Hematopoietic multipotent progenitor cell treated with erythropoietin and hydrocortisone succinate and interleukin-3 and kit ligand, for 6 days (in vitro differentiated cells): ENCODE results near the gene RPL36.
"Not testable (repeated sequence)": the region's sequence is repeated elsewhere in the genome, so short reads cannot be mapped to it uniquely, and the experiment has no call there.

Experiments
- DNase-seq: peaks from one replicate; pipeline ENCODE4 v3.0.0-alpha.2; 2015

Gene RPL36

GRCh38 chr19:5691822-5692722 is 2.0 kb downstream of the RPL36 start:
- DNase-seq, result peak; percentile 42

DNA sequence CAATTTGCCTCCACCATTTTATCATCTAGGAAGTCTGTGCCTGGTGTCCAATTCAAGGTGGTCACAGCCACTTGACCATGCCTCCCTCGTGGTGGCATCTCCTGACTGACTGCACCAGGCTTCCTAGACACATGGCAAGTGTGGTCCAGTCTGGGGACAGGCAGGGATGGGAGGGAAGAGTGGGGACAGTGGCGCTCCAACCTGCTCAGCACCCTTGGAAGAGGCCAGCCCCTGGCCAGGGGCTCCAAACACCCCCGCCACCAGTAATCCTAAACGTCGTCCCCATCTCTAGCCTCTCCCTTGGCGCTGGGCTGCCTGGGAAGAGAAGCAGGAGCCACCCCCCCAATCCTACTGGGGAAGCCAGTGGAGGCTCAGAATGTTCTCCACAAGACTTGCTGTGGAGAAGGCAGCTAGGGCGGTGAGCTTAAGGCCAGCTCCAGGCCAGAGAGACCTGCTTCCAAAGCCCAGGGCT is 2.7 kb downstream of the RPL36 start:
- DNase-seq, result peak; percentile 34

DNA sequence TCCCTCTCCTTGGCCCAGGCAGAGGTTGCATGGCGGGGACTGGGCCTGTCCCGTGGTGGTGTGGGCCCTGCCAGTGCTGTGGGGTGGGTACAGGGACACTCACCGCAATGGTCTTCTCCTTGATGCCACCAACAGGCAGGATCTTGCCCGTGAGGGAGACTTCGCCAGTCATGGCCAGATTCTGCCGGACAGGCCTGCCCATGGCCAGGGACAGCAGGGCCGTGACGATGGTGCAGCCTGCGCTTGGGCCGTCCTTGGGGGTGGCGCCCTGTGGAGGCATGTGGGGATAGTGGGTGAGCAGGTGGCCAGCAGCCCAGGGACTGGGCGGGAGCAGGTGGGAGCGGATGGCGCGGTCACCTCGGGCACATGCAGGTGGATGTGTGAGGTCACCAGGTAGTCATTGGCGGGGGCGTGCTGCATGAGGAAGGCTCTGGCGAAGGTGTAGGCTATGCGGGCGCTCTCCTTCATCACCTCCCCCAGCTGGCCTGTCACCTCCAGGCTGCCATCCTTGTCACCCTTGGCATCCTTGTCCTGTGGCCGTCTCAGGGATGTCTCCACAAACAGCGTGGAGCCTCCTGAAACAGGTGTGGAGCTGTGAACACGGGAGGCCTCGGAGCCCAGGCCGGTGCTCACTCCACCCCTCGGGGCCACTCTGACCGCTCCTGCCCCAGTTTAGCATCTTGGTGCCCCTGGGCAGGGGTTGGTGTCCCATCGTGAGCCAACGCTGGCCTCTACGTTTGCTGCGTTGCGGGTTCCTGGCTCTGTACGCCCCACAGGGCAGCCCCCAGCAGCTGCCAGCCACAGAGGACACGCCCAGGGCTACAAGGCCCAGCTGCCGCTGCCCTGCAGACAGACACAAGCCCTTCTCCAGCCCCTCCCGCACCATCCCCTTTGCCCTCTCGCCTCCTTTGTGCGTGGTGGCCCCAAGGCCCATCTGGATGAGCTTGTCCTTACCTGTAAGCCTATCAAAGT is 3.4 kb downstream of the RPL36 start:
- peak; percentile 41 for DNase-seq

- DNase-seq, result peak; percentile 4
Observed at GRCh38 chr19:5694167-5694955, 4.3 kb downstream of the RPL36 start.

- DNase-seq, result peak; percentile 17
Observed at GRCh38 chr19:5694956-5695648, 5.0 kb downstream of the RPL36 start.

DNA sequence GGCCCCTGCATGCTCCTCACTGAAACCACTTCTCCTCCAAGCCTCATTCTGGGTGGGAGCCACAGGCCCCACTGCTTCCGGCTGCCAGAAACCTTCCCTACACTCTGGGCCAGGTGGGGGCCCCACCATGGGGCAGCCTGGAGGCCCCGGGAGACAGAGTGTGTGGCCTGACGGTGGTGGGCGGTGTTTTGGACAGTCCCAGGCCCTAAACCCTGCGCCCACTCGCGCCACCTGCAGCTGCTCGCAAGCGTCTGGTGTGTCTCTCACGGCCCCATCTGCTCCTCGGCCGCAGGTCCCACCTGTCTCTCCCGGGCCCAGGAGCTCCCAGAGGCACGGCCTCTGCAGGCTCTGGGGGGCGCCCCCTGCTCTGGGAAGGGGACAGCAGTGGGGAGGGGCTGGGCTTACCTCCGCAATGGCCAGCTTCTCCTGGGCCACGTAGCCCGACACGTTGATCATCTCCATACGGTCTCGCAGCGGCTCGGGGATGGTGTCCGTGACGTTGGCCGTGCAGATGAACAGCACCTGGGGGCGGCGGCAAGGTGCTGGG is 5.6 kb downstream of the RPL36 start:
- DNase-seq, result peak; percentile 13

GRCh38 chr19:5696196-5697021 is 6.3 kb downstream of the RPL36 start:
- DNase-seq, result peak; percentile 9

- peak; percentile 29 for DNase-seq
Observed at GRCh38 chr19:5697022-5697889, 7.2 kb downstream of the RPL36 start.

GRCh38 chr19:5697890-5698634 is 8.0 kb downstream of the RPL36 start:
- peak; percentile 5 for DNase-seq

DNA sequence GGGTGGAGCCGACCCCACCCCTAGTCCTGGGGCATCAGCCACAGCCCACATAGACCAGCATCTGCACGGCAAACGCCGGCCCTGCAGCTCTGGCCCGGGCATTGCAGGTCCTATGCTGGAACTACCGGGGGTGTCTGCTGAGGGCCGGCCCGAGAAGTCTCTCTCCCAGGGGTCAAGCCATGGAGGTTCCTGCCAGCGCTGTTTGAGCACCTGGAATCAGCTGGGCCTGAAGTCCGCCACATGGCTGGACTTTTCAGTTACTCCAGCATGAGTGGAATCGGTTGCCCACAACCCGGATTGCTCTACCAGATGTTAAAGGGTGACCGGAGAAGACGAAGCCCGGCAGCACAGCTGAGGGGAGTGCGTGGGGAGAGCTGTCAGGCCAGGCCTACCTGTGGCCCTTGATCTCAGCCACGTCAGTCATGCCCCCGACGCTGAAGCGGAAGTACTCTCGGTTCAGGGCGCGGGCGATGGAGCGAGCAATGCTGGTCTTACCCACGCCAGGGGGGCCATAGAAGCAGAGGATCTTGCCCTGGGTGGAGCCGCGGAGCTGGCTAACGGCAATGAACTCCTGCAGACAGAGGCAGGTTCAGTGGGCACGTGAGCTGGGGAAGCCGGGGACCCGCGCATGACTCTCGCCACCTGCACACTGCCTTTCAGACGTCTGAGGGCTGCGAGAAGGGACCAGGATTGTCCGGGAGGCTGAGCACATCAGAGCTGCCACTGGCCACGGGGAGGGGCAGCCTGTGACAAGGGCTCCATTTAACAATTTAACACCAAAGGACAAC is 8.7 kb downstream of the RPL36 start:
- no peak for DNase-seq

- DNase-seq, result no peak
Observed at GRCh38 chr19:5700455-5701092, 10.5 kb downstream of the RPL36 start.

- not testable (repeated sequence) for DNase-seq
Observed at GRCh38 chr19:5702053-5702410, 11.9 kb downstream of the RPL36 start.

DNA sequence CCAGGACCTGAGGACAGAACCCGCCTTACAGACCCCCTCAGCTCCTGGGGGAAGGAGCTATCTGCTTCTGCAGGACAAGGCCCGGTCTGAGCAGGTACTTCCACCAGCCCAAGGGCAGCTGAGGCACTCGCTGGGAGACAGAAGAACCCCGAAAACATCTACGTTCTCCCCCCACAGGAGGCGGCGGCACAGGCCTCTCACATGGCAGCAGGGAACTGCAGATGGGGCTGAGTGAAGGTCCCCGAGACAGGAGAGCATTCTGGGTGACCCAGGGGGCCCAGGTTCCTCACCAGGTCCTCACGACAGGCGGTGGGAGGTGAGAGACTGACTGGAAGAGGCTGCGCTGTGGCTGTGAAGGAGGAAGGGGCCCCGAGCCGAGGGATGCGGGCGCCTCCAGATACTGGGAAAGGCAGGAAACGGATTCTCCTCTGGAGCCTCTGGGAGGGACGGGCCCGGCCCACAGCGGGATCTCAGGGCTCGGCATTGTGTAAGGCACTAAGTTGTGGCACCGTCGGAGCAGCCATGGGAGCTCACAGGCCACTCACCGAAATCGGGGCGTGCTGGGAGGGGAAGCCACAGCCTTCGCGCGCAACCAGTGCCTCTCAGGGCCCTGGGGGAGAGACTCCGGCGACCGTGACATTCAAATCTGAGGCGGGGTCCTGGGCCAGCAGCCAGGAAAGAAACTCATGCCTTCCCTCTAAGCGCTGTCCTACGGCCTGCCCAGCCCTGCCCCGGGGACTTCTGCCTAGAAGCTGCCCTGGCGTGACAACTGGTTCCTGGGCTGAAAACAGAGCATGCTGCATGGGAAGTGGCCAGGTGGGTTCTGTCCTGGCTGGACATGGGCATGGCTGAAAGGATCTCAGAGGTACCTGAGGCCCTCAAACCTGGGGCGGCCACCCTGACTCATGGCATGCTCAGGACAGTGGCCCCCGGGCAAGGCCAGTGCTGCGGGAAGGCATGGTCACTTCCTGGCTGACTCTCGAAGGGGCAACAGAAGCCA is 14.0 kb downstream of the RPL36 start:
- no peak for DNase-seq

GRCh38 chr19:5705552-5705951 is 15.5 kb downstream of the RPL36 start:
- no peak for DNase-seq

GRCh38 chr19:5706876-5707573 is 16.9 kb downstream of the RPL36 start:
- no peak for DNase-seq
